H9 (cell line): ENCODE data around the gene CASP8. TPM values are rescaled to one million over a fixed set of nuclear protein-coding genes. Genes with fewer than 3 reads are reported as not detected.

Experiments
- DNase-seq: peaks from one replicate; pipeline ENCODE4 v3.0.0-alpha.2; 2017
- H2AFZ ChIP-seq: one replicate; pipeline ENCODE4 v1.6.1; 2013; ENCODE audit warnings: mild to moderate bottlenecking, low read length, control low read depth, moderate library complexity
- H2AK5ac ChIP-seq: 2 replicates; pipeline ENCODE4 v1.6.1; 2013; ENCODE audit warnings: low read length, control low read depth, mixed read lengths; ENCODE audit not compliant: insufficient read length
- H2BK120ac ChIP-seq: one replicate; pipeline ENCODE4 v1.6.1; 2013; ENCODE audit warnings: low read depth, mild to moderate bottlenecking, low read length, control low read depth, inconsistent platforms; ENCODE audit not compliant: poor library complexity, severe bottlenecking
- H2BK12ac ChIP-seq: 2 replicates; pipeline ENCODE4 v1.6.1; 2013; ENCODE audit warnings: low read length, control low read depth, mixed read lengths, low read depth; ENCODE audit not compliant: insufficient read length
- H2BK15ac ChIP-seq: 2 replicates; pipeline ENCODE4 v1.6.1; 2013; ENCODE audit warnings: low read depth, low read length, control low read depth
- H2BK20ac ChIP-seq: one replicate; pipeline ENCODE4 v1.6.1; 2013; ENCODE audit warnings: low read depth, mild to moderate bottlenecking, low read length, control low read depth, inconsistent platforms; ENCODE audit not compliant: poor library complexity, severe bottlenecking
- H2BK5ac ChIP-seq: 2 replicates; pipeline ENCODE4 v1.6.1; 2013; ENCODE audit warnings: low read length, control low read depth, mixed read lengths; ENCODE audit not compliant: insufficient read length
- H3K14ac ChIP-seq: 2 replicates; pipeline ENCODE4 v1.6.1; 2013; ENCODE audit warnings: low read length, control low read depth; ENCODE audit not compliant: insufficient read depth
- H3K18ac ChIP-seq: 2 replicates; pipeline ENCODE4 v1.6.1; 2013; ENCODE audit warnings: low read depth, mild to moderate bottlenecking, mixed read lengths, low read length, control low read depth; ENCODE audit not compliant: insufficient read length
- H3K23ac ChIP-seq: 2 replicates; pipeline ENCODE4 v1.6.1; 2013; ENCODE audit warnings: low read length, control low read depth, mixed read lengths, low read depth; ENCODE audit not compliant: insufficient read length
- H3K23me2 ChIP-seq: 2 replicates; pipeline ENCODE4 v1.6.1; 2013; ENCODE audit warnings: low read depth, mild to moderate bottlenecking, mixed read lengths, low read length, control low read depth; ENCODE audit not compliant: insufficient read length, poor library complexity, severe bottlenecking
- H3K27ac ChIP-seq: 2 replicates; pipeline ENCODE4 v1.5.1; 2013; ENCODE audit warnings: low read length, control low read depth, mixed read lengths, low read depth; ENCODE audit not compliant: insufficient read length
- H3K27me3 ChIP-seq: 2 replicates; pipeline ENCODE4 v1.6.1; 2013; ENCODE audit warnings: low read length, control low read depth, inconsistent platforms; ENCODE audit not compliant: insufficient read depth
- H3K4ac ChIP-seq: 2 replicates; pipeline ENCODE4 v1.6.1; 2013; ENCODE audit warnings: low read depth, mild to moderate bottlenecking, control low read depth, inconsistent platforms, low read length, moderate library complexity
- H3K4me1 ChIP-seq: 2 replicates; pipeline ENCODE4 v1.6.1; 2013; ENCODE audit warnings: low read length, control low read depth, inconsistent platforms; ENCODE audit not compliant: insufficient read depth
- H3K4me2 ChIP-seq: 2 replicates; pipeline ENCODE4 v1.6.1; 2013; ENCODE audit warnings: low read length, control low read depth, mixed read lengths; ENCODE audit not compliant: insufficient read length, insufficient read depth
- H3K56ac ChIP-seq: 2 replicates; pipeline ENCODE4 v1.6.1; 2013; ENCODE audit warnings: low read depth, mild to moderate bottlenecking, mixed read lengths, low read length, control low read depth; ENCODE audit not compliant: insufficient read length
- H3K79me1 ChIP-seq: 2 replicates; pipeline ENCODE4 v1.6.1; 2013; ENCODE audit warnings: low read depth, mild to moderate bottlenecking, moderate library complexity, low read length, control low read depth, inconsistent platforms; ENCODE audit not compliant: insufficient read depth, poor library complexity, severe bottlenecking
- H3K79me2 ChIP-seq: 2 replicates; pipeline ENCODE4 v1.6.1; 2013; ENCODE audit warnings: low read length, control low read depth, inconsistent platforms; ENCODE audit not compliant: insufficient read depth
- H3K9ac ChIP-seq: 2 replicates; pipeline ENCODE4 v1.6.1; 2013; ENCODE audit warnings: low read length, control low read depth, mixed read lengths; ENCODE audit not compliant: insufficient read length; ENCODE audit errors: extremely low read depth
- H3K9me3 ChIP-seq: one replicate; pipeline ENCODE4 v1.6.1; 2013; ENCODE audit warnings: low read depth, low read length, inconsistent platforms; ENCODE audit not compliant: control insufficient read depth
- H3T11ph ChIP-seq: one replicate; pipeline ENCODE4 v1.6.1; 2013; ENCODE audit warnings: mild to moderate bottlenecking, low read length, control low read depth, inconsistent platforms
- H4K20me1 ChIP-seq: one replicate; pipeline ENCODE4 v1.6.1; 2013; ENCODE audit not compliant: control insufficient read depth, insufficient read length, insufficient read depth
- H4K5ac ChIP-seq: 2 replicates; pipeline ENCODE4 v1.6.1; 2013; ENCODE audit warnings: low read depth, mild to moderate bottlenecking, mixed read lengths, low read length, control low read depth; ENCODE audit not compliant: insufficient read length
- H4K8ac ChIP-seq: replicated peaks from 2 replicates; pipeline ENCODE4 v1.6.1; 2013; ENCODE audit warnings: low read length, control low read depth, mixed read lengths, low read depth; ENCODE audit not compliant: insufficient read length
- H4K91ac ChIP-seq: 2 replicates; pipeline ENCODE4 v1.6.1; 2013; ENCODE audit warnings: low read depth, mild to moderate bottlenecking, moderate library complexity, mixed read lengths, low read length, control low read depth; ENCODE audit not compliant: insufficient read length
- H3K27ac Mint-ChIP-seq, 3 experiments: 2 replicates in 2 of 3; 3 replicates in 1 of 3; pipeline ENCODE4 v1.8.0; 2020 to 2021; ENCODE audit warnings: mixed read lengths in 3 of 3, mild to moderate bottlenecking in 1 of 3, moderate library complexity in 1 of 3
- H3K27me3 Mint-ChIP-seq: 2 replicates; pipeline ENCODE4 v1.8.0; 2021; ENCODE audit warnings: low read depth, mild to moderate bottlenecking, moderate library complexity, mixed read lengths
- H3K36me3 Mint-ChIP-seq, 3 experiments: 2 replicates in 2 of 3; 3 replicates in 1 of 3; pipeline ENCODE4 v1.8.0; 2020 to 2021; ENCODE audit warnings: low read depth in 3 of 3, mixed read lengths in 3 of 3; ENCODE audit not compliant: insufficient read depth in 1 of 3
- H3K4me1 Mint-ChIP-seq, 2 experiments: 2 replicates each; pipeline ENCODE4 v1.8.0; 2020; ENCODE audit warnings: mixed read lengths in 2 of 2
- H3K4me3 Mint-ChIP-seq, 2 experiments: 2 replicates in 1 of 2; 3 replicates in 1 of 2; pipeline ENCODE4 v1.8.0; 2020 to 2021; ENCODE audit warnings: mild to moderate bottlenecking in 2 of 2, mixed read lengths in 2 of 2, moderate library complexity in 1 of 2
- H3K9me3 Mint-ChIP-seq, 2 experiments: 2 replicates in 1 of 2; 3 replicates in 1 of 2; pipeline ENCODE4 v1.8.0; 2020; ENCODE audit warnings: mild to moderate bottlenecking in 2 of 2, mixed read lengths in 2 of 2, moderate library complexity in 1 of 2
- WGBS: extraction: QIAGEN DNeasy Blood & Tissue Kit; methylation state at CpG from one replicate; pipeline ENCODE4 v1.1.7; 2013; ENCODE audit warnings: missing lambda C conversion rate, low lambda C conversion rate, mixed read lengths; ENCODE audit not compliant: insufficient read length; ENCODE audit errors: extremely low coverage; 5-methylcytosine and 5-hydroxymethylcytosine counted together
- total RNA-seq: library from RNA; stranded (reverse); gene quantifications from 2 replicates; pipeline ENCODE4 v1.2.1, GENCODE V29; 2021
- TF ChIP-seq, protein P1 (sequence below): fragments of 200-600 bp; sonication (generic); conservative IDR thresholded peaks from 3 replicates; pipeline ENCODE4 v1.8.0; 2021; ENCODE audit warnings: antibody characterized with exemption, mild to moderate bottlenecking

Gene CASP8
- total RNA-seq, 1 experiment from 2014 or later, result 10.0 TPM

DNA sequence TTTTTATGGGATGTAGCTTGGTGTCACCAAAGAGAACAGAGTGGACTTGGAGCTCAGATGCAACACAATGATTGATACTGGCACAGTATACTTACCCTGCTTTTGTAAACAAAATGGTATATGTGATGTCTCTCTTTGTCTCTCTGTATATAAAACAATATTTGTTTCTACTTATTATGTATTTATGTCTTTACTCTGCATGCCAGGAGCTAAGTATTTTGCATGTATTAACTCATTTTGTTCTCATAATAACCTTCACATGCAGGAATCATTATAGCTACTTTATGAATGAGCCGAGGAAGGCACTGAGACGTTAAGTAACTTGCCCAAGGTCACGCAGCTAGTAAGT is 27.9 kb upstream of the CASP8 start:
- Histone ChIP-seq H2AK5ac (no peak overlapping the region), H3K4me2 (no peak overlapping the region), H3K27me3 (no peaks in the 10 kb centered on the region), H2BK5ac (no peak overlapping the region), H3K23ac (no peak overlapping the region), H3K56ac (no peak overlapping the region), H2BK15ac (no peak overlapping the region), H3K79me2 (no peaks in the 10 kb centered on the region), H2BK12ac (no peak overlapping the region), H3K18ac (no peak overlapping the region), H3K4ac (no peak overlapping the region), H3K9ac (no peak overlapping the region), H3K23me2 (no peaks in the 10 kb centered on the region), H3K27ac (no peak overlapping the region), H3K14ac (no peak overlapping the region), H3K9me3 (no peaks in the 10 kb centered on the region), H2BK120ac (no peak overlapping the region), H4K5ac (no peak overlapping the region), H4K91ac (no peak overlapping the region), H4K8ac (no peak overlapping the region), H2BK20ac (no peak overlapping the region), H4K20me1 (no peaks in the 10 kb centered on the region), H3K4me1 (no peaks in the 10 kb centered on the region), H3T11ph (no peak overlapping the region), H2AFZ (no peak overlapping the region), H3K79me1 (no peaks in the 10 kb centered on the region)
- Mint-ChIP-seq H3K4me3 (no peak overlapping the region), H3K36me3 (peaks cover 0 to 4% (median 0%) of the 10 kb centered on the region in 3 experiments; a peak in 2 of 7 replicates), H3K27me3 (peaks cover 1% of the 10 kb centered on the region), H3K27ac (no peak overlapping the region), H3K4me1 (peaks cover 14 to 23% of the 10 kb centered on the region in 2 experiments), H3K9me3 (no peaks in the 10 kb centered on the region)
- TF ChIP-seq, protein P1, sequence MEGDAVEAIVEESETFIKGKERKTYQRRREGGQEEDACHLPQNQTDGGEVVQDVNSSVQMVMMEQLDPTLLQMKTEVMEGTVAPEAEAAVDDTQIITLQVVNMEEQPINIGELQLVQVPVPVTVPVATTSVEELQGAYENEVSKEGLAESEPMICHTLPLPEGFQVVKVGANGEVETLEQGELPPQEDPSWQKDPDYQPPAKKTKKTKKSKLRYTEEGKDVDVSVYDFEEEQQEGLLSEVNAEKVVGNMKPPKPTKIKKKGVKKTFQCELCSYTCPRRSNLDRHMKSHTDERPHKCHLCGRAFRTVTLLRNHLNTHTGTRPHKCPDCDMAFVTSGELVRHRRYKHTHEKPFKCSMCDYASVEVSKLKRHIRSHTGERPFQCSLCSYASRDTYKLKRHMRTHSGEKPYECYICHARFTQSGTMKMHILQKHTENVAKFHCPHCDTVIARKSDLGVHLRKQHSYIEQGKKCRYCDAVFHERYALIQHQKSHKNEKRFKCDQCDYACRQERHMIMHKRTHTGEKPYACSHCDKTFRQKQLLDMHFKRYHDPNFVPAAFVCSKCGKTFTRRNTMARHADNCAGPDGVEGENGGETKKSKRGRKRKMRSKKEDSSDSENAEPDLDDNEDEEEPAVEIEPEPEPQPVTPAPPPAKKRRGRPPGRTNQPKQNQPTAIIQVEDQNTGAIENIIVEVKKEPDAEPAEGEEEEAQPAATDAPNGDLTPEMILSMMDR, result no peak
- no peak for DNase-seq
- WGBS, result no CpG with 5 or more reads among the region's 3 CpGs
